Heart right ventricle (tissue), 16 donors: Measurements from ENCODE around the gene IGF2BP1. TPM values are rescaled to one million over a fixed set of nuclear protein-coding genes. Genes with fewer than 3 reads are reported as not detected.
"Not testable (repeated sequence)": the region's sequence is repeated elsewhere in the genome, so short reads cannot be mapped to it uniquely, and the experiment has no call there.

ENCODE experiments used
- ATAC-seq, 8 donors: fragments of 200-7000 bp; cut with Tn5 transposase; one replicate each; pipeline ENCODE4 v1.9.1; 2020; ENCODE audit warnings: mild to moderate bottlenecking in 8 of 8, moderate library complexity in 8 of 8, moderate number of reproducible peaks in 1 of 8
- DNase-seq, 2 donors: peaks; one replicate each; pipeline ENCODE4 v3.0.0-alpha.2; 2020
- H3K27ac ChIP-seq, 10 donors: fragments of 200-600 bp; sonication (generic) in 2 of 10; one replicate each; pipeline versions ENCODE4 v1.5.0 to v1.8.0; 2020 to 2022; ENCODE audit warnings: mild to moderate bottlenecking in 3 of 10
- H3K27me3 ChIP-seq, 7 donors: fragments of 200-600 bp; one replicate each; pipeline ENCODE4 v1.8.0; 2021 to 2022; ENCODE audit warnings: mild to moderate bottlenecking in 2 of 7
- H3K36me3 ChIP-seq, 9 donors: fragments of 200-600 bp; sonication (generic) in 1 of 9; one replicate each; pipeline versions ENCODE4 v1.5.0 to v1.8.0; 2020 to 2022; ENCODE audit warnings: mild to moderate bottlenecking in 2 of 9
- H3K4me1 ChIP-seq, 9 donors: fragments of 200-600 bp; sonication (generic) in 1 of 9; one replicate each; pipeline versions ENCODE4 v1.5.0 to v1.8.0; 2020 to 2022; ENCODE audit warnings: mild to moderate bottlenecking in 4 of 9
- H3K4me3 ChIP-seq, 10 donors: fragments of 200-600 bp; sonication (generic) in 2 of 10; one replicate each; pipeline versions ENCODE4 v1.5.0 to v1.8.0; 2020 to 2022; ENCODE audit warnings: mild to moderate bottlenecking in 7 of 10, moderate library complexity in 2 of 10
- H3K9me3 ChIP-seq, 11 donors: fragments of 200-600 bp in 10 of 11; sonication (generic) in 2 of 11; one replicate each; pipeline versions ENCODE4 v1.5.0 to v1.8.0; 2013 to 2022; ENCODE audit warnings: mild to moderate bottlenecking in 2 of 11, control low read depth in 1 of 11, moderate library complexity in 1 of 11
- WGBS, 2 donors: extraction: QIAGEN DNeasy Blood & Tissue Kit; methylation state at CpG; one replicate each; pipeline ENCODE4 v1.1.7; 2013; ENCODE audit warnings: inconsistent platforms in 1 of 2; 5-methylcytosine and 5-hydroxymethylcytosine counted together
- intact Hi-C, 10 donors: fragments of 100-400 bp; cut with DNase I; formaldehyde crosslinking; loops; one replicate each; pipeline versions ENCODE4 v1.11.1 to v1.14.2; 2022
- polyA plus RNA-seq, 2 donors: library from polyadenylated mRNA; stranded (reverse); fragments of 200-250 nt; gene quantifications; one replicate each; pipeline ENCODE4 v1.2.3, GENCODE V29; 2013
- total RNA-seq, 10 donors: library from RNA; stranded (reverse); fragmentation: NEBNext Ultra II Directional in 3 of 10; extraction: Animal tissue kit (Norgen Biotek cat#: 25700) in 3 of 10; gene quantifications; one replicate each; pipeline versions ENCODE4 v1.2.1 to v1.2.4, GENCODE V29; 2021 to 2023
- TF ChIP-seq, protein P1 (sequence below), 9 donors: fragments of 200-600 bp; sonication (generic) in 2 of 9; IDR thresholded peaks; one replicate each; pipeline versions ENCODE4 v1.5.0 to v1.8.0; 2021 to 2022; ENCODE audit warnings: antibody characterized with exemption in 9 of 9, mild to moderate bottlenecking in 5 of 9, moderate library complexity in 1 of 9
- donor health status: Arrhythmogenic right ventricular cardiomyopathy.
- donor health status: ischemic (EF 13 %, LVEDD 7.1; RV severe dilation, severe dysfunction).
- donor health status: healthy with polysubstance abuse.
- donor health status: DM: no; HTN: yes; CAD: no.
- donor health status: DM: no; HTN: no; CAD: no.
- donor health status: ischemic (EF 25% LVEDD 6.9; RV normal size, moderate dysfunction).
- donor health status: ischemic (EF 25% LVEDD 5.7; RV mildly dilated, moderate dysfunction).
- donor health status: healthy.
- donor health status: DM: yes; HTN: yes; CAD: no.
- donor health status: Ischemic cardiomyopathy.
- donor health status: ischemic (EF 35%, LVEDD 5.7; RV mildly dilated, moderate dysfunction).
- donor health status: nonischemic (EF 11% LVEDD 7.7; RV severe dilation, severe dysfunction).
- donor health status: DM: yes; HTN: yes; CAD: no.
- donor health status: PGD.
- donor health status: ischemic (EF 29% LVEDD 5.4; RV normal size, mild dysfunction).
- donor health status: nonischemic (EF 23%, LVEDD 6.1; RV moderate dilation, normal function).

Gene IGF2BP1
- total and polyA plus RNA-seq, 12 donors, result 0.01 TPM; not detected in 11

DNA sequence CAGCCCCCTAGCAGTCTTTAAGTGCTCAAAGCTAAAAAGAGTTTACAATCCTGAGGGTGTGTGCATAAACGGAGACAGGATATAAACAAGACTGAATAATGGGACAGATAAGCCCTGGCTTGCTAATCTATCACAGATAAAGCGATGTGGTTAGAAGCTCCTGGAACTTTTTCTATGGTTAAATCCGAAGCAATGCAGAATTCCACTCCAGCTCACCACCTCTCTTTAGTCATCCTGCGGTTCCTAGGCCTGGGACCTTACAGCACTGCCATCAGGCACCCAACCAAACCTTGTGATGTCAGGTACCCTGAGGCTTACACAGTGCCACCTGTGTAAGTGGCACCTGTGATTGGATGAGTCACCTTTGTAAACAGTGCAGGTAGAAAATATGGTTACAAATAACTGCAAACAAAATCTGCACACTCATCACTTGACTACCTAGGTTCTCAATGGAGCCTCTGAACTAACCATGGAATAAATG, 103.9 kb downstream of the IGF2BP1 start:
- WGBS, 2 donors, result 54 to 62% methylated on average over 4 of the region's 4 CpGs
- intact Hi-C loops, result loop anchor here in 1 of 10 donors (1.0 kb wide), 1 partner anchor 11 kb away; no protein-coding TSS in a partner anchor
- H3K27me3 ChIP-seq, result peaks cover 0 to 49% (median 16%) of the 10 kb centered on the region in 7 donors
- no peaks in the 10 kb centered on the region for H3K36me3 ChIP-seq
- no peaks in the 10 kb centered on the region for H3K4me1 ChIP-seq
- TF ChIP-seq, protein P1, sequence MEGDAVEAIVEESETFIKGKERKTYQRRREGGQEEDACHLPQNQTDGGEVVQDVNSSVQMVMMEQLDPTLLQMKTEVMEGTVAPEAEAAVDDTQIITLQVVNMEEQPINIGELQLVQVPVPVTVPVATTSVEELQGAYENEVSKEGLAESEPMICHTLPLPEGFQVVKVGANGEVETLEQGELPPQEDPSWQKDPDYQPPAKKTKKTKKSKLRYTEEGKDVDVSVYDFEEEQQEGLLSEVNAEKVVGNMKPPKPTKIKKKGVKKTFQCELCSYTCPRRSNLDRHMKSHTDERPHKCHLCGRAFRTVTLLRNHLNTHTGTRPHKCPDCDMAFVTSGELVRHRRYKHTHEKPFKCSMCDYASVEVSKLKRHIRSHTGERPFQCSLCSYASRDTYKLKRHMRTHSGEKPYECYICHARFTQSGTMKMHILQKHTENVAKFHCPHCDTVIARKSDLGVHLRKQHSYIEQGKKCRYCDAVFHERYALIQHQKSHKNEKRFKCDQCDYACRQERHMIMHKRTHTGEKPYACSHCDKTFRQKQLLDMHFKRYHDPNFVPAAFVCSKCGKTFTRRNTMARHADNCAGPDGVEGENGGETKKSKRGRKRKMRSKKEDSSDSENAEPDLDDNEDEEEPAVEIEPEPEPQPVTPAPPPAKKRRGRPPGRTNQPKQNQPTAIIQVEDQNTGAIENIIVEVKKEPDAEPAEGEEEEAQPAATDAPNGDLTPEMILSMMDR (IDR thresholded peaks at IDR 0.05), result no peak
- no peak overlapping the region for H3K4me3 ChIP-seq
- no peaks in the 10 kb centered on the region for H3K9me3 ChIP-seq
- ATAC-seq (no peak), DNase-seq (no peak)
- H3K27ac ChIP-seq, result no peak overlapping the region

DNA sequence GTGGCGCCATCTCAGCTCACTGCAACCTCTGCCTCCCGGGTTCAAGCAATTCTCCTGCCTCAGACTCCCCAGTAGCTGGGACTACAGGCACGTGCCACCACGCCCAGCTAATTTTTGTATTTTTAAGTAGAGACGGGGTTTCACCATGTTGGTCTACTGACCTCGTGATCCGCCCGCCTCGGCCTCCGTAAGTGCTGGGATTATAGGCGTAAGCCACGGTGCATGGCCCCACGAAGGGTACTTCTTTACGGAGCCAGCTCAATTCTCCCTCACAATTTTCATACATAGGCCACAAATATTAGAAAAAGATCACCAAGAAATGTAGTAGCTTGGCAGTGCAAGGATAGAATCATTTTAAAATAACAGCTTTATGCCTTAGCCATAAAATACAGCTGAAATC, 106.2 kb downstream of the IGF2BP1 start:
- H3K4me1 ChIP-seq, H3K27ac ChIP-seq, H3K36me3 ChIP-seq, H3K4me3 ChIP-seq, ATAC-seq, intact Hi-C loops, DNase-seq, H3K9me3 ChIP-seq: not testable (repeated sequence)
- H3K27me3 ChIP-seq, result peaks cover 0 to 44% (median 15%) of the 10 kb centered on the region in 7 donors
- 94 to 99% methylated on average over 14 of the region's 14 CpGs for WGBS, 2 donors

DNA sequence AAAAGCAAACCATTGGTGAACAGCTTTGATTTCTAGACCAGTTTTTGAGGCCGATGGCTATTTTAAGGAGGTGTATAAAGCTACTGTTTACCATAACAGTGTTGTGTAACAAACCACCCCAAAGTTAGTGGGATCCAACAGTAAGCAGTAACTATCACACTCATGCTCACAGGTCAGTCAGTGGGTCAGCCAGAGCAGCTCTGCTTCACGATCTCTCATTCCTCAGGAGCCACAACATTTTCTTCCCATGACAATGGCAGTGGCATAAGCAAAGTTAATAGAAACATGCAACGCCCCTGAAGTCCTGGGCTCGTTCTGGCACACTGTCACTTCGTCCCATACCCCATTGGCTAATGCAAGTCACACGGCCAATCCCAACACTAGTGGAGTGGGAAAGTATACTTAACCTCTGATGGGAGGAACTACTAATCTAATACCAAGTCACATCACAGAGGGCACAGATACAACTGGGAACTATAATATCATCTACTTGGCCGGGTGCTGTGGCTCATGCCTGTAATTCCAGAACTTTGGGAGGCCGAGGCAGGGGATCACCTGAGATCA, 107.4 kb downstream of the IGF2BP1 start:
- WGBS, 2 donors, result 80 to 82% methylated on average over 8 of the region's 8 CpGs
- DNase-seq (no peak), ATAC-seq (no peak)
- TF ChIP-seq, protein P1 (IDR thresholded peaks at IDR 0.05), result no peak
- Histone ChIP-seq H3K27me3 (peaks cover 0 to 32% (median 10%) of the 10 kb centered on the region in 7 donors), H3K27ac (no peak overlapping the region), H3K4me3 (no peak overlapping the region), H3K9me3 (no peaks in the 10 kb centered on the region), H3K4me1 (no peaks in the 10 kb centered on the region), H3K36me3 (no peaks in the 10 kb centered on the region)
- intact Hi-C loops, result no loop called here

Other genes starting within 250 kb of the IGF2BP1 start
- gene TTLL6, start 180.2 kb upstream of the IGF2BP1 start, total RNA-seq, result under 1 TPM in 2 of 10 donors, not detected in 8; 0.08 to 0.33 TPM
- gene TTLL6, start 180.2 kb upstream of the IGF2BP1 start, polyA plus RNA-seq, result under 1 TPM; 0.06 to 0.73 TPM
- gene CALCOCO2, start 166.3 kb upstream of the IGF2BP1 start, total RNA-seq, result 100 to 1,000 TPM; 196 to 412 (median 275) TPM
- gene CALCOCO2, start 166.3 kb upstream of the IGF2BP1 start, polyA plus RNA-seq, result 100 to 1,000 TPM in 1 of 2 donors, 10 to 100 TPM in 1; 79.7 to 164 TPM
- 100 to 1,000 TPM; 299 to 556 (median 416) TPM for gene ATP5MC1, start 104.6 kb upstream of the IGF2BP1 start, total RNA-seq
- 100 to 1,000 TPM; 775 to 951 TPM for gene ATP5MC1, start 104.6 kb upstream of the IGF2BP1 start, polyA plus RNA-seq
- gene UBE2Z, start 89.0 kb upstream of the IGF2BP1 start, total RNA-seq, result 10 to 100 TPM; 31.4 to 47.5 (median 38.8) TPM
- gene UBE2Z, start 89.0 kb upstream of the IGF2BP1 start, polyA plus RNA-seq, result 10 to 100 TPM; 15.5 to 36.2 TPM
- 100 to 1,000 TPM in 6 of 10 donors, 10 to 100 TPM in 4; 90.0 to 111 (median 104) TPM for gene SNF8, start 52.5 kb upstream of the IGF2BP1 start, total RNA-seq
- 100 to 1,000 TPM; 176 to 196 TPM for gene SNF8, start 52.5 kb upstream of the IGF2BP1 start, polyA plus RNA-seq
- not detected for gene GIP, start 28.8 kb upstream of the IGF2BP1 start, total RNA-seq
- gene GIP, start 28.8 kb upstream of the IGF2BP1 start, polyA plus RNA-seq, result not detected
- gene B4GALNT2, start 135.4 kb downstream of the IGF2BP1 start, total RNA-seq, result under 1 TPM in 2 of 10 donors, not detected in 8; 0.02 TPM
- not detected for gene B4GALNT2, start 135.4 kb downstream of the IGF2BP1 start, polyA plus RNA-seq
- 1 to 10 TPM in 5 of 10 donors, under 1 TPM in 4, not detected in 1; 0.32 to 2.6 (median 1.3) TPM for gene GNGT2, start 213.2 kb downstream of the IGF2BP1 start, total RNA-seq
- 1 to 10 TPM; 2.7 to 4.6 TPM for gene GNGT2, start 213.2 kb downstream of the IGF2BP1 start, polyA plus RNA-seq
- gene ABI3, start 213.3 kb downstream of the IGF2BP1 start, total RNA-seq, result 10 to 100 TPM in 1 of 10 donors, 1 to 10 TPM in 9; 2.3 to 10.8 (median 4.8) TPM
- 10 to 100 TPM in 1 of 2 donors, 1 to 10 TPM in 1; 6.2 to 10.3 TPM for gene ABI3, start 213.3 kb downstream of the IGF2BP1 start, polyA plus RNA-seq
- gene PHOSPHO1, start 233.4 kb downstream of the IGF2BP1 start, total RNA-seq, result 1 to 10 TPM in 4 of 10 donors, under 1 TPM in 6; 0.14 to 1.9 (median 0.49) TPM
- 1 to 10 TPM in 1 of 2 donors, under 1 TPM in 1; 0.52 to 1.1 TPM for gene PHOSPHO1, start 233.4 kb downstream of the IGF2BP1 start, polyA plus RNA-seq